Body of pancreas (tissue), 4 donors: ENCODE measurements around the gene RGN. TPM values are rescaled to one million over a fixed set of nuclear protein-coding genes. Genes with fewer than 3 reads are reported as not detected.

Source experiments
- ATAC-seq: fragments of 150-250 bp; one replicate; pipeline ENCODE4 v1.9.1; 2016
- DNase-seq, 4 donors: peaks; one replicate each; pipeline ENCODE4 v3.0.0-alpha.2; 2019
- H3K27ac ChIP-seq, 4 donors: fragments of 200-600 bp; sonication (generic); 1 replicate in 3 of 4; 2 replicates in 1 of 4; pipeline versions ENCODE4 v1.5.1 to v1.6.1; 2016 to 2019; ENCODE audit warnings: mild to moderate bottlenecking in 1 of 4, mixed read lengths in 1 of 4, moderate library complexity in 1 of 4
- H3K27me3 ChIP-seq, 2 donors: fragments of 200-600 bp; sonication (generic); one replicate each; pipeline ENCODE4 v1.6.0; 2016; ENCODE audit warnings: mild to moderate bottlenecking in 1 of 2
- H3K36me3 ChIP-seq, 2 donors: fragments of 200-600 bp; sonication (generic); replicated peaks in 1 of 2; 2 replicates each; pipeline ENCODE4 v1.5.1; 2016; ENCODE audit warnings: low read depth in 2 of 2; ENCODE audit not compliant: insufficient read depth in 1 of 2
- H3K4me1 ChIP-seq: fragments of 200-600 bp; sonication (generic); one replicate; pipeline ENCODE4 v1.6.0; 2016
- H3K4me3 ChIP-seq, 2 donors: fragments of 200-600 bp; sonication (generic); 1 replicate in 1 of 2; 2 replicates in 1 of 2; pipeline ENCODE4 v1.5.1; 2016 to 2019
- H3K9me3 ChIP-seq, 3 donors: fragments of 200-600 bp; sonication (generic); 1 replicate in 2 of 3; 2 replicates in 1 of 3; pipeline ENCODE4 v1.5.1; 2016
- POLR2A ChIP-seq, 3 donors: fragments of 450-650 bp; IDR thresholded peaks; one replicate each; pipeline ENCODE4 v1.6.1; 2016; ENCODE audit warnings: antibody characterized with exemption in 3 of 3, mild to moderate bottlenecking in 2 of 3
- WGBS, 2 donors: methylation state at CpG; one replicate each; pipeline ENCODE4 v1.1.5; 2017; 5-methylcytosine and 5-hydroxymethylcytosine counted together
- intact Hi-C: fragments of 100-400 bp; cut with DNase I; formaldehyde crosslinking; loops from one replicate; pipeline ENCODE4 v1.15.1; 2023
- total RNA-seq, 2 donors: library from RNA; depleted of rRNA; stranded (reverse); fragments of >200 nt; gene quantifications; one replicate each; pipeline ENCODE4 v1.1.0, GENCODE V29; 2016
- TF ChIP-seq, protein P1 (sequence below), 7 experiments: fragments of 450-650 bp in 4 of 7; fragments of 200-600 bp in 3 of 7; sonication (generic) in 3 of 7; IDR thresholded peaks; one replicate each; pipeline ENCODE4 v1.5.1; 2016 to 2019; ENCODE audit warnings: antibody characterized with exemption in 7 of 7

Gene RGN
- total RNA-seq, 2 donors from 2014 or later, result 20.8 to 21.5 TPM

DNA sequence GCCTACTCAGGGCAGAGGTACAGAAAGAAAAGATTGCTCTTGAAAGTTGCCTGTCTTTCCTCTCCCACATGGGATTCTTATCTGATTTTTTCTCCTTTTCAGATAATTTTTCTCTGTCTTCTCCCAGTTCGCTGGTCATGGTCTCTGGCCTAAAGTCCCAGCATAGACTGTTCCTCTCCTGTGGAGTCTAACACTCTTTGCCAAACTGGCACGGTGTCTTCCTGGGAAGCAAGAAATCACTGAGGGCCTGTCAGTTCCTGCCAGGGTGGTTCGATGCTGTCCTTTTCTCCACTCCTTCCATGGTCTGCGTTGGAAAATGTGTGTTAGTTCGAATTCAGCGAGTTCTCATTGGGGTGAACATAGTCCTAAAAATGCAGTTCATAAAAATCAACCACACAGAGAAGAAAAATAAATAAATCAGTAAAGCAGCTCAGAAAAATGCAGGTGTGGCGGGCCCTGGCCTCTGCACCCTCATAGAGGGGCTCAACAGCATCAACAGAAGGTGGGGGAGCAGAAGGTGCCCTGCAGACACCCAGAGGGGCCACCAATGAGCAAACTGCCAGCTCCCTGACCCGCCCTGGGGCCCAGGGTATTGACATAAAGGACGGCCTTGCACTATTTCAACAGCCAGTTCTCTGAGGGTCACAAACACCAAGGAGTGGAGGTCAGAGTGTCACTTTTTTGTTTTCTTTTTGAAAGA is 2.1 kb downstream of the RGN start:
- no peak for TF ChIP-seq POLR2A (IDR thresholded peaks at IDR 0.05)
- TF ChIP-seq, protein P1, sequence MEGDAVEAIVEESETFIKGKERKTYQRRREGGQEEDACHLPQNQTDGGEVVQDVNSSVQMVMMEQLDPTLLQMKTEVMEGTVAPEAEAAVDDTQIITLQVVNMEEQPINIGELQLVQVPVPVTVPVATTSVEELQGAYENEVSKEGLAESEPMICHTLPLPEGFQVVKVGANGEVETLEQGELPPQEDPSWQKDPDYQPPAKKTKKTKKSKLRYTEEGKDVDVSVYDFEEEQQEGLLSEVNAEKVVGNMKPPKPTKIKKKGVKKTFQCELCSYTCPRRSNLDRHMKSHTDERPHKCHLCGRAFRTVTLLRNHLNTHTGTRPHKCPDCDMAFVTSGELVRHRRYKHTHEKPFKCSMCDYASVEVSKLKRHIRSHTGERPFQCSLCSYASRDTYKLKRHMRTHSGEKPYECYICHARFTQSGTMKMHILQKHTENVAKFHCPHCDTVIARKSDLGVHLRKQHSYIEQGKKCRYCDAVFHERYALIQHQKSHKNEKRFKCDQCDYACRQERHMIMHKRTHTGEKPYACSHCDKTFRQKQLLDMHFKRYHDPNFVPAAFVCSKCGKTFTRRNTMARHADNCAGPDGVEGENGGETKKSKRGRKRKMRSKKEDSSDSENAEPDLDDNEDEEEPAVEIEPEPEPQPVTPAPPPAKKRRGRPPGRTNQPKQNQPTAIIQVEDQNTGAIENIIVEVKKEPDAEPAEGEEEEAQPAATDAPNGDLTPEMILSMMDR (IDR thresholded peaks at IDR 0.05), result no peak
- Histone ChIP-seq H3K9me3 (no peaks in the 10 kb centered on the region), H3K4me3 (no peak overlapping the region), H3K4me1 (peaks cover 16% of the 10 kb centered on the region), H3K36me3 (no peaks in the 10 kb centered on the region), H3K27ac (peak overlapping the region in 1 of 4 donors; percentile 77), H3K27me3 (no peaks in the 10 kb centered on the region)
- DNase-seq (peak in 2 of 4 donors; percentile 13 to 18), ATAC-seq (no peak)
- 34 to 35% methylated on average over 8 to 9 of the region's 9 CpGs for WGBS, 2 donors
- intact Hi-C loops, result no loop called here

- H3K36me3 ChIP-seq, result no peaks in the 10 kb centered on the region
- H3K27me3 ChIP-seq, result no peaks in the 10 kb centered on the region
- TF ChIP-seq, protein P1 (IDR thresholded peaks at IDR 0.05), result no peak
- TF ChIP-seq POLR2A (IDR thresholded peaks at IDR 0.05), result no peak
- no peak for DNase-seq
- H3K9me3 ChIP-seq, result no peaks in the 10 kb centered on the region
- intact Hi-C loops, result no loop called here
- H3K27ac ChIP-seq, result peak overlapping the region in 1 of 4 donors; percentile 77
- H3K4me3 ChIP-seq, result no peak overlapping the region
- no peak for ATAC-seq
- peaks cover 16% of the 10 kb centered on the region for H3K4me1 ChIP-seq
- 20 to 27% methylated on average over 2 to 5 of the region's 5 CpGs for WGBS, 2 donors
Measured at GRCh38 chrX:47080915-47081236, 2.6 kb downstream of the RGN start.

DNA sequence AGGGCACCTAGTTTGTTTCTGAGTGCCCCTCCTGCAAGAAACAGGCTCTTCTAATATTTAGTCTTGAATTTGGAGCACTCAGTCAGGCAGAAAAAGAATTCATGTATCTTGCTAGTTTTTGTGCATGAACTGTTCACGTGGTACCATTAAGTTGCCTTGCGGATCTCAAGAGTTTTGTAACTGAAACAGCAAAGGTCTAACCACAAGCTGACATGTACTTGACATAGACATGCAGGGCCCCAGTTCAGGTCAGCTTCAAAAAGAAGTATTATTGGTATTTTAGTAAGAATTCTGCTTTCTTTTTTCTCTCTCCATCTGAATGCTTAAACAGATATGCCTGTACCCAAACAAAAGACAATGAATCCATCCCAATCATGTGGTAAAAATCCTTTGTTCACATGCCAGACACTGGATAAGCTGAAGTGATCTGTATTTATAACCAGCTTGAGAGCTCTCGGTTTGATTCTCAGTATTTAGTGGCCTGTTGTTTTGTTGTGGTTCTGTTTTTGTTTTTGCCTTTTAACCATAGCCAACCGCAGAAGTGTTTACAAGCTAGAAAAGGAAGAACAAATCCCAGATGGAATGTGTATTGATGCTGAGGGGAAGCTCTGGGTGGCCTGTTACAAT is 13.0 kb downstream of the RGN start:
- intact Hi-C loops, result no loop called here
- Histone ChIP-seq H3K36me3 (no peaks in the 10 kb centered on the region), H3K27ac (no peak overlapping the region), H3K4me3 (no peak overlapping the region), H3K9me3 (no peaks in the 10 kb centered on the region), H3K4me1 (no peaks in the 10 kb centered on the region), H3K27me3 (no peaks in the 10 kb centered on the region)
- TF ChIP-seq, protein P1 (IDR thresholded peaks at IDR 0.05), result no peak
- no peak for TF ChIP-seq POLR2A (IDR thresholded peaks at IDR 0.05)
- DNase-seq (no peak), ATAC-seq (no peak)
- WGBS, 2 donors, result 45 to 53% methylated on average over 4 of the region's 4 CpGs

DNA sequence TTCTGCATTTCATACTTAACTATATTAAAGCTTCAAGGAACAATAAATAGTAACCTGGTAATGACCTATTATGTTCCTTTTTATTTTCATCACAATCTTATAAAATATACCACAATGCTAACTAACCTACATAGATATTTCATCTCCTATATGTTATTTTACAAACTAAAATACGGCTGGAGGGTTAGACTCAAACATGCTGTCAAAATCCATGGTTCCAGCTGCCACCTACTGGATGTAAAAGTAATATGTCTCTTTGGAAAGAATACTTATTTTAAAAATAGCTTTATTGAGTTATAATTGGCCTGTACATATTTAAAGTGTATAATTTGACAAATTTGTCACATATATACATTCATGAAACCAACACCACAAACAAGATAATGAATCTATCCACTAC is 15.0 kb downstream of the RGN start:
- Histone ChIP-seq H3K27ac (no peak overlapping the region), H3K36me3 (no peaks in the 10 kb centered on the region), H3K27me3 (no peaks in the 10 kb centered on the region), H3K9me3 (no peaks in the 10 kb centered on the region), H3K4me1 (no peaks in the 10 kb centered on the region), H3K4me3 (no peak overlapping the region)
- TF ChIP-seq, protein P1 (IDR thresholded peaks at IDR 0.05), result peak; percentile 11 to 53 (median 43)
- TF ChIP-seq POLR2A (IDR thresholded peaks at IDR 0.05), result no peak
- no peak for ATAC-seq
- WGBS, 2 donors, result 0% methylated on average over 1 of the region's 1 CpG
- intact Hi-C loops, result no loop called here
- peak in 1 of 4 donors; percentile 14 for DNase-seq

DNA sequence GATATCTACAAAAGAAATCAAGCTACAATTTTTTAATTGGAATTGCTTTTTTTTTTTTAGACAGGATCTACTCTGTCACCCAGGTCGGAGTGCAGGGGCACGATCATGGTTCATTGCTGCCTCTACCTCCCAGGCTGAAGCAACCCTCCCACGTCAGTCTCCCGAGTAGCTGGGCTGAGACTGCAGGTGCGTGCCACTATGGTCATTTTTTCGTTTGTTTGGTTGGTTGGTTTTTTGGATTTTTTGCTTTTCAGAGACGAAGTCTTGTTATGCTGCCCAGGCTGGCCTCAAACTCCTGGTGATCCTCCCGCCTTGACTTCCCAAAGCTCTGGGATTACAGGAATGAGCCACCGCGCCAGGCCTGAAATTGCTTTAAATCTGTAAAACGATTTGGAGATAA is 15.6 kb downstream of the RGN start:
- H3K27ac ChIP-seq, result no peak overlapping the region
- no peaks in the 10 kb centered on the region for H3K4me1 ChIP-seq
- TF ChIP-seq, protein P1 (IDR thresholded peaks at IDR 0.05), result no peak
- TF ChIP-seq POLR2A (IDR thresholded peaks at IDR 0.05), result no peak
- no peaks in the 10 kb centered on the region for H3K9me3 ChIP-seq
- 78 to 82% methylated on average over 6 to 11 of the region's 11 CpGs for WGBS, 2 donors
- H3K4me3 ChIP-seq, result no peak overlapping the region
- no peaks in the 10 kb centered on the region for H3K36me3 ChIP-seq
- H3K27me3 ChIP-seq, result no peaks in the 10 kb centered on the region
- intact Hi-C loops, result no loop called here
- no peak for ATAC-seq
- no peak for DNase-seq
